ENCODE measurements around the gene RAP1GAP2.

Gene RAP1GAP2

DNA sequence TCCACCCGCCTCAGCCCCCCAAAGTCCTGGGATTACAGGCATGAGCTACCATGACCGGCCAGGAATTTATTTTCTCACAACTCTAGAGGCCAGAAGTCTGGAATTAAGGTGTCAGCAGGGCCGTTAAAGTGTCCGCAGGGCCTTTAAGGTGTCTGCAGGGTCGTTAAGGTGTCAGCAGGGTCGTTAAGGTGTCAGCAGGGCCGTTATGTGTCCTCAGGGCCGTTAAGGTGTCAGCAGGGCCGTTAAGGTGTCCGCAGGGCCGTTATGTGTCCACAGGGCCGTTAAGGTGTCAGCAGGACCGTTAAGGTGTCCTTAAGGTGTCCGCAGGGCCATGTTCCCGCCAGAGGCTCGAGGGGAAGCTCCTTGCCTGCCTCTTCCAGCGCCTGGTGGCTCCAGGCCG is 125.2 kb downstream of the RAP1GAP2 start:
- no peak for DNase-seq

DNA sequence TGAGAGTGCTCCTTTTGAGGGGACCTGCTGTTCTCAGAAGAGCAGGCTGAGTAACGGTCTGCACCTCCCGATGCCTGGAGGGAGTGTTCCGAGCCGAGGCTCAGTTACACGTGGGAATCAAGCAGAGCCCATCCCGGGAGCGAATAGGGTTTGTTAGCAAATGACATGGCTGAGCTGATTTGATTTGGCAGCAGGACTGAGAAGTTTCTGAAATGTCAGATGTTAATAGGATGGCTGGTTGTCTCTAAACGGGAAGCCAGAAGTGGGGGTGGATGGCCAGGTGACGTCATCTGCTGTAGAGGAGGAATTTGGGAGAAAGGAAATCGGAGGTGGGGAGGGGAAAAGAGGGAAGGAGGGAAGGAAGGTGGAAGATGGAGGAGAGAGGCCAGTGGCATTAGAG is 128.0 kb downstream of the RAP1GAP2 start:
- DNase-seq: no peak

DNA sequence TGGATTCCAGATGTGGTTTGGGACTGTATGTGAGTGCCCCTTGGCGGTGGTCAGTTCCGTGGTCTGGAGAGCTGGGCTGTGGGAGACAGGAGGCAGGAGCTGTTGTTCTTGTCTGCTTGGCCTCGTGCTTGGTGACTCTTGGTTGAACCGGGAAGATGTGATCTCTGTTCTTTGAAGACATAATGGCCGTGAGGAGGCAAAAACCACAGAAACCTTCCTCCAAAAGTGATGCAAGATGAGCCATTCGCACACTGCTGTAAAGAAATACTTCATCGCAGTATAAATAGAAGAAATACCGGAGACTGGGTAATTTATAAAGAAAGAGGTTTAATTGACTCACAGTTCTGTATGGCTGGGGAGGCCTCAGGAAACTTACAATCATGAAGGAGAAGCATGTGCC is 128.8 kb downstream of the RAP1GAP2 start:
- DNase-seq: no peak

DNA sequence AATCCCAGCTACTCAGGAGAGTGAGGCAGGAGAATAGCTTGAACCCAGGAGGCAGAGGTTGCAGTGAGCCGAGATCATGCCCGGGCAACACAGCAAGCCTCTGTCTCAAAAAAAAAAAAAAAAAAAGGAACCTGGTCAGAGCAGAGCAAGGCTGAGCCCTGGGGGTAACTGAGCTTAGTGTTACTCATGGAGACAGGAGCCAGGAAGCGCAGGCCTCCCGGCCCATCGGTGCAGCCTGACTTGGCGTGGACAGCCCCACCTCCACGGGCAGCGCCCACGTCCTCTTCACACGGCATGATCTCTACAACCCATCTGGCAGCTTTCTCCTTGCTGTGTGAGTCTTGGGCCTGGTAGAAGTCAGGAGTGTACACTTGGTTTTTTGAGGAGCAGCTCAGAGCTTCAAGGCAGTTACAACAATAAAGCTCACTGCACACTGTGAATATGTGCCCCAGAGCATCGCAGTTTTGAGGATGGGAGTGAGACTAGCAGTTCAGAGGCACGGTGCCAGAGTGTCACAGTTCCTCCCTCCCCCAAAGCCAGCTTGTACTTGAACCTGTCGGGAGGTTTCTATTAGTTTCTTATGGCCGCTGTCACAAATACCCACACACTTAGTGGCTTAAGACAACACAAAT is 129.9 kb downstream of the RAP1GAP2 start:
- no peak for DNase-seq

DNA sequence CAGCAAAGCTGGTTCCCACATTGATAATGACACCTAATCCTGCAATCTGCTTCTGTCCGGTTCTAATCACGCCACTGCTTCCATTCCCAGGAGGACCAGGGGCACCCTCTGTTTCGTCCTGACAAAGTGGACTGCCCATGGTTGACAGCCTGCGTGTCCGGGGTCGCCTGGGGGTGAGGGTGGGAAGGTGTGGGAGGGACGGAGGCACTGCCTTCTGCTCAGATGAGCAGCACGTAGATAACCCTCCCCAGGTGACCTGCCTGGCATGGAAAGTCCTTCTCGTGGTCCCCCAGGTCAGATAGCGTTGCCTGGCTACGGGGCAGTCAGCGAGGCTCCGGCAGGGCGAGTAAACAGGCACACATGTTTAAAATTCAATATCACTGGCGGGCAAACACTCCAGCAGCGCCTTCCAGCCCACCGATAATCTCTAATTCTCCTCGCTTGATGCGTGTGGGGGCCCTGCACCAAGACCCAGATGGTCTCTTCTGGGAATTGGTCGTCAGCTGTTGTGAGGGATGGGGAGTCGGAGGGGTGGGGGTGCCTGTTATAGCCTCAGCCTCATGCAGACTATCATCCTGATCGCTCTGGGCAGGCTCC is 132.2 kb downstream of the RAP1GAP2 start:
- DNase-seq: no peak

DNA sequence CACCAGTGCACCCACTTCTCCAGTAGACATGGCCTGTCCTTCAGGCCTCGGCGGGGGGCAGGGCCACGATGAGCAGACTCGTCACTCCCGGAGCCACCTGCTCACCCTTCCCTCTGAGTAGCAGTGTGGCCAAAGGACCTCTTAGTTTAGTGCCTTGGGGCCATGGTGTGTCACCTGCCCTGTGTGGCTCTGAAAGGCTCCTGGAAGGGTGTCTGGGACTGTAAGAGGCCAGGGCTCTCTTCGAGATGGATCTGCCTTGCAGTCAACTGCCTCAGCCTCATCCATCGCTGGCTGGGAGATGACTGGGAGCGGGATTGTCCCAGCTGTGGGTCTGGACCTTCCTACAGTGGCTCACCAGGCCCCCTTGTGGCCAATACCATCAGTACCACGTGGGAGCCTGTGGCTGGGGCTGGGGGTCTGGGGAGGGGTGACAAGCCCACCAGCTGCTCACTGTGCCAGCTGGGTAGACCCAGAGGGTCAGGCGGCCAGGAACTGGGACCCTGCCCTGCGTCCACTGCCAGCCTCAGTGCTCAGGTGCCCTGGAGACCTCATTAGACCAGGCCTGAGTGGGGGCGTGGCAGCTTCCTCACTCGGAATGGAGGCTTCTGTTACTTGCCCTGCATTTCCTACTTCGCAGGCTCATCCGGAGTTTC is 133.8 kb downstream of the RAP1GAP2 start:
- no peak for DNase-seq

DNA sequence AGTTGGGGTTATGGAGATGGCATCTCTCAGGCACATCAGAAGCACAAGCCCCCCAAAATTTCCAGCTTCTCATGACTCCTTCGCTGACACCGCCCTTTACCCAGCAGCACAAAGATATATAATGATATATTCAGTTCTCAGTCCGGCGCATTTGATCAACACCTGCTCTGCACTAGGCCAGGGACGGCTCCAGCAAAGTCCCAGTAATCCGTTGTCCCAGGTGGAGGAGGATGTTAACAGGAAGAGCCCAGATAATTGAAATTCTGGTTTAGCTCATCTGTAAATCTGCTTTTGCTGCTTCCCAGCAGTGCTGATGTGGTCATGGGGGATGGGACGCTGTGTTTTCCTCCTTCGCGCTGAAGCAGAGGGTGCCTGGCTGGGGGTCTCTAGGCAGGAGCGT is 135.6 kb downstream of the RAP1GAP2 start:
- DNase-seq: no peak

DNA sequence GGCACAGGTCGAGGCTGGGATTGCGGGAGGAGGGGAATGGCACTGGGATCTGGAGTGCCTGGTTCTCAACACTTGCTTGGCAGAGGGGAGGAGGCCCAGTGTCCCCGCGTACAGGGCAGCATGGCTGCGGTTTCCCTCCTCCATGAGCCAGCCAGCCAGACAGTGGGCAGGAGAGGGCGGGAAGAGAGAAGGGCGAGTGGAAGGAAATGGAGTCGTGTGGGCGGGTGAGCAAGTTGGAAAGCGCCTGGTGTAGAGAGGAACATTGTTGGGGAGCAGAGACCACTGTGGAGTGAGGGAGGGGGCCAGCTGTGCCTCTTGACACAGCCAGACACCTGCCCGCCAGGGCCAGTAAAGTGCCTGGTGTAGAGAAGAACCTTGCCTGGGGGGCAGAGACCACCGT is 136.7 kb downstream of the RAP1GAP2 start:
- DNase-seq: no peak

DNA sequence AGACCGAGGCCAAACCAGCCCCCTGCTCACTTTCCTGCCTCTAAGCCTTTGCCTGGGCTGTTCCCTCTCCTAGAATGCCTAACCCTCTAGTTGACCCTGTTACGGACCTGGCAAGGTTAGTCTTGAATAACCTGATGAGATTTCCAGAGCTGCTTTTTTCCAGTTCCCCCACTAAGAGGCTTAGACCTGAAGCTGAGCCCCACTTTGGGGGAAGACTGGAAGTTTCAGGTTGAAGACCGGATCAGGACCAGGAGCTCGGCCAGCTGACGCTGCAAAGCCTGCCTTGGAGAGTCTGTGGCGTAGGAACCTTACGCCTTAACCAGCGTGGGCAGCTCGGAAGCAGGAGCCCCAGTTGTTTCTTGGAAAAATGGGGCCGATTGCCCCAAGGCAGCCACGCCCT is 137.4 kb downstream of the RAP1GAP2 start:
- no peak for DNase-seq

DNA sequence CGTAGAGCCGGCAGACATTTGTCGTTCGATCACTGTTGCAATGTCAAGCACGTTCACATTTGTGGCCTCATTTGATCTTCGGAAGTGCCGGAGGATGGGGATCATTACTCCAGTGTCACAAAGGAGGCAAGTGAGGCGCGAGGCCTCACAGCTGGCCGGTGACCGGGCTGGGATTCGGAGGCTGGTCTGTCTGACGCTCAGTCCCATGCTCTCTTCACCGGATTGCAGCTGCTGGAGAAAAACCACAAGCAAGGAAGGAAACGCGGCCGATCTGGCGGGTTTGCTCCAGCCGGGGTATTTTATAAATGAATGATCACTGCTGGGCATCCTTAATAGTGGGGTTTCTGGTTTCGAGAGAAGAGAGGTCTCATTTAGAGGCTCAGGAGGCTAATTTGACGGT is 139.4 kb downstream of the RAP1GAP2 start:
- no peak for DNase-seq

DNA sequence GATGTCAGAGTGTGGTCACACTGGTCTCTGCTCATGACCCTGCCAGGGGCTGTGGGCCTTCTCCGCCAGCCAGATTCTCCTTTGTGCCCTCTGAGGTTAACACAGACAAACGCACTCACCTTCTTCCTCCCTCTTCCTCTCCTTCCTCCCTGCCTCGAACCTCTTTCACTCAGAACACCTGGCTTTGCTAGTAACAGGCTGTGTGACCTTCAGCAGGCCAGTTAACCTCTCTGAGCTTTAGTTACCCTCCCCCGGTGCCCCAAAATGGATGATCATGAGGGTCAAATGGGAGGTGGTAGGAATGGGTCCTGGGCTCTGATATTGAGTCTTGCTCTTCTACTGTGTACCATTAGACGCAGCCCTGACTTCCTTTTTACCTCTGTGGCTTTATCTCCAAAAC is 140.1 kb downstream of the RAP1GAP2 start:
- no peak for DNase-seq

DNA sequence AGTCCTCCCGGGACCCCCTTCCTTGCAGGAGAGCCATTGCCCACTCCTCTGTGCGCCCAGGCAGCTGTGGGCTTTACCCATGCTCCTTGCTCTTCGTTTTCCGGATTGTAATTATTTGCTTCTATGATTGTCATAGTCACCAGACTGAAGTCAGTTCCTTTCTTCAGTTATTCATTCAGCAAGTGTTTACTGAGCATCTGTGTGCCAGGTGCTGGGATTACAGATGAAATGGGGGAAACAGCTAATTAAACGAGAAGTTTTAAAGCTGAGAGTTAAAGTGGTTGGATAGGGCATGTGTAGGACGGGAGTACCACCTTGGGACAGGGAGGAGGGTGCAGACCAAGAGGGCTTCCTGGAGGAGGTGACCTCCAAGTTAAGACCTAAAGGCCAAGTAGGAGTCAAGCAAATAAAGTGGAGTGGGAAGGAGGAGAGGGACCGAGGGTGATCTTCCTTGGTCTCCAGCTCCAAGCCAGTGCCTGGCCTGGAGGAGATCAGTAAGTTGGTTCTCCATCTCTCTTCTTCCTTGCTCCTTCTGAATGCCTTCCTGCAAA is 140.6 kb downstream of the RAP1GAP2 start:
- DNase-seq: no peak

DNA sequence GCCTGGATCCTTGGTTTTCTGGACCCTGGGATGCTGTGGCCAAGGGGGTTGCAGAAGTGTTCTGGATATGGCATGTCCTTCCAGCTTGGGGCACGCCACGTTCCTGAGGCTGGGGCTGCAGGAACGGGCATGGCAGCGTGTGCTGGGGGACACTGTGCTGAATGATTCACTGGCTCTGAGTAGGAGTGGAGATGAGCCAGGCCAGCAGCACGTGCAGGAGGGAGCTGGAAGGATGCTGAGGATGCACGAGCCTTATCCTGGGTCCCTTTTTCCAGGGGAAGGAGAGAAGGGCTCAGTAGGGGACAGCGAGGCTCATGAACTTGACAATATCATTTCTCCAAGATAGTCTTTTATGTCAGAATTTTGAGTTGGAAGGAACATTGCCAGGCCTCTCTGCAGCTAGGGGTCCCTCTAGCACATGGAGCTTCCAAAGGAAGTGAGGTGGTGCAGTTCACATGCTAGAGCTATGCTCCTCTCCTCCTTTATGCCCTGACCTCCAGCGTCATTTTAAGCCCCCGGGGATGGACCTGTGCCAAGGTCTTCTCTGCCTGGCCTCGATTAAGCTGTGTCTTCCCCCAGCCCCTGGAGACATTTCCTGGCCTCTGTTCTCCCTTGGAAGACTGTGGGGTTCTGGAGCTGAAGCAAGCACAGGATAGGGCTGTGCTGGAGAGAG is 141.2 kb downstream of the RAP1GAP2 start:
- DNase-seq: no peak

DNA sequence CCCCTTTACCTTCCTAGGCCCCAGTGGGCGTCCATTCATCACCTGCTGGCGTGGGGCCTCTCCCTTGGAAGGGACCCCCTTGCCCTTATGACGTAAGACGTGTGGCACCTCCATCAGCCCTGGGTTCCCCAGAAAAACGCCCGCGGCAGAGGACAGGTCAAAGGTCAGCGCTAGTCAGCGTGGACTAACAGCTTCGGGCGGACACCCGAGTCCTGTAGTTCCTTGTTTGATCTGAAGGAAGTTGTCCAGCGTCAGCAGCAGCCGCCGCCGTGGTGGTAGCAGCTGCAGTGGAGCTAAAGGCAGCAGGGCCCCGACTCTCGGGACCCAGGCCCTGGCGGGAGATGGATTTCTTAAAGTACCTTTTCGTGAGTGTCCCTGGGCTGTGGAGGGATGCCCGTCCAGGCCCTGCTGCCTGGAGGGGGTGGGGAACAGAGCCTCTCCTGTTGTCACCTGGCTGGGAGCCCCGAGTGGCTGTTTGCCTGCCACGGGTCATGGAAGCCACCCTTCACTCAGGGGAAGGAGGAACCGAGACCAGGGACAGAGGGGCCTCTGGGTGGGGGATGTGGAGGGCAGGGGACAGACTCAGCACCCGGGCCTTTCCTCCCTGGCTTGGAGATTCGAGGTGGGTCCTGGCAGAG is 143.6 kb downstream of the RAP1GAP2 start:
- DNase-seq: no peak

DNA sequence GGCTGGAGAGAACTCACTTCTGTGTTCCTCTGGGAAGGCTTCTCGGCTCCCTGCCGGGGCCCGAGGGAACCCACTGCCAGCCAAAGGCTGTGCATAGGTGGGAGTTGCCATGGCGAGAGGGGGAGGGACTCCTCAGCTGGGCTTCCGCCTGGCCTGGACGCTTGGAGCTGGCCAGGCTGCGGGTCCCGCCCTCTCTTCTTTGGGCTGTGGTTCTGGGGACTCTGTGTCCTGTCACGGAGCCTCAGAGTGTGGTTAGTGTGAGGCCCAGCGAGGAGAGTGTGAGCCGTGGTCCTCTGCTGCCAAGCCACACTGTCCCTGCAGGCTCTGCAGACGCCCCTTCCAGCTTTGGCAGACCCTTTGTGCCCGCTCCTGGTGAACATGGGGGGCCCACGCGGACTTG is 144.1 kb downstream of the RAP1GAP2 start:
- no peak for DNase-seq

DNA sequence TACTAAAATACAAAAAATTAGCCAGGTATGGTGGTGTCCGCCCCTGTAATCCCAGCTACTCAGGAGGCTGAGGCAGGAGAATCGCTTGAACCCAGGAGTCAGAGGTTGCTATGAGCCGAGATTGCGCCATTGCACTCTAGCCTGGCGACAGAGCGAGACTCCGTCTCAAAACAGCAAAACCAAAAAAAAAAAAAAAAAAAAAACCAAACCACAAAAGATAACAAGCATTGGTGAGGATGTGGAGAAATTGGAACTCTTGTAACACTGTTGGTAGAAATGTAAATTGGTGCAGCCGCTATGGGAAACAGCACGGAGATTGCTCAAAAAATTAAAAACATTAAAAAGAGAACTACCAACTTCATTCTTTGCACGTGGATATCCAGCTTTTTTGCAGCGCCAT is 147.7 kb downstream of the RAP1GAP2 start:
- no peak for DNase-seq

DNA sequence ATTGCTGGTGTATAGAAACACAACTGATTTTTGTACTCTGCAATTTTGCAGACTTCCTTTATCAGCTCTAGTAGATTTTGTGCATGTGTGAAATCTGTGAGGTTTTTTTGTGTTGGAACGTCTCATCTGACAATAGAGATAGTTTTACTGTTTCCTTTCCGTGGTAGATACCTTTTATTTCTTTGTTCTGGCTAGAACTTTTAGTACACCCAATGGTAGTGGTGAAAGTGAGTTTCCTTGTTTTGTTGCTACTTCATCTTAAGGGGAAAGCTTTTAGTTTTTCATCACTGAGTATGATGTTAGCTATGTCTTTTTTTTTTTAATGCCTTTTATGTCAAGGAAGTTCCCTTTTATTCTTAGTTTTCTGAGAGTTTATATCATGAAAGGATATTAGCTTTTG is 149.1 kb downstream of the RAP1GAP2 start:
- DNase-seq: no peak

DNA sequence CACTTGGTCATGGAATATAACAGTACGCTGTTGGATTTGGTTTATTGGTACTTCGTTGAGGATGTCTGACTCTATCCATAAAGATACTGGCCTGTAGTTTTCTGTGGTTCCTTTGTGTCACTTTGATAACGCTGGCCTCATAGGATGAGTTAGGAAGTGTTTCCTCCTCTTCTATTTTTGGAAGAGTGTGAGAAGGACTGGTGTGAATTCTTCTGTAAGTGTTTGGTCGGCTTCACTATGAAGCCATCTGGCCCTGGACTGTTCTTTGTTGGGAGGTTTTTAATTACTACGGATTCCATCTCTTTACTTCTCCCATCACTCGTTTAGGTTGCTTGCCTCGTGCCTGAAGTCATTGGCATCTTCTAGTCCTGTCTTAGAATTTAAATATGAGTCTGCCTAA is 149.9 kb downstream of the RAP1GAP2 start:
- no peak for DNase-seq

DNA sequence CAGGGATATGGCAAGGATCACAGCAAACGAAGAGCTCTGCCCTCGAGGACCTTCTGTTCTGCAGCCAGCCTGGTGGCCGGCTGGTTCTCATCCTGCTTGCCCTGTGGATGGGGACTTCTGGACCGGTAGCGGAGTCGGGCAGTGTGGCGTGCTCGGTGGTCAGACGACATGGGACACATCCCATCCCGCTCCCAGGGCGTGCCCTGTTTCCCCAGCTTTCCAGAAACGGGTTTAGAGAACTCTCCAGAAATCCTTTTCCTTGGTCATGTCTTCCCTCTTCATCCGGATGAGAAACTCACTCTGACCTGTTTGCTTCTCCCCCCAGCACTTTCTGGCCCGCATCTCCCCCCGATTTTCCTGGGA is 151.3 kb downstream of the RAP1GAP2 start:
- DNase-seq: no peak

DNA sequence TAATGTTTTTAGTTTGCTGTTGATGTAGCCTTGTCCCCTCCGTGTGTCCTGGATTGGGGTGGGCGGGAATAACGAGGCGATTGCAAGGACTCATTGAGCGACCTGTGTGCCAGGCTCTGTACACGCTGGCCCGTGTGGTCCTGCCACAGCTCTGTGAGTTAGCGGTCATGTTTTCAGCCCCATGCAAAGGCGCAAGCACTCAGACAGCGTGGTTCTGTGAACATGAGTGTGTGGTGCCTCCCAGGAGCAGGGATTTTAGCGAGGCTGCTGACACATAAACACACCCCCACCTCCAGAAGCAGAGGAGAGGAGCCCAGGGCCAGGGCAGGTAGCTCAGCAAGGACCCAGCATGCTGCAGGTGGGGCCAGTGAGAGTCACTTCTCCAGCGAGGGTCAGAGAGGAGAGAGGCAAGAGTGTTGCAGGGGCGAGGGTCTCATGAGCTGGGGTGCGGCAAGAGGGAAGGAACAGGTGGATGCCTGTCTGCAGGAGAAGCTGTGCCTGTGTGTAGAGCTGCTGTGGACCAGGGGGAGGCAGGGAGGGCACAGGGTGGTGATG is 151.8 kb downstream of the RAP1GAP2 start:
- no peak for DNase-seq

DNA sequence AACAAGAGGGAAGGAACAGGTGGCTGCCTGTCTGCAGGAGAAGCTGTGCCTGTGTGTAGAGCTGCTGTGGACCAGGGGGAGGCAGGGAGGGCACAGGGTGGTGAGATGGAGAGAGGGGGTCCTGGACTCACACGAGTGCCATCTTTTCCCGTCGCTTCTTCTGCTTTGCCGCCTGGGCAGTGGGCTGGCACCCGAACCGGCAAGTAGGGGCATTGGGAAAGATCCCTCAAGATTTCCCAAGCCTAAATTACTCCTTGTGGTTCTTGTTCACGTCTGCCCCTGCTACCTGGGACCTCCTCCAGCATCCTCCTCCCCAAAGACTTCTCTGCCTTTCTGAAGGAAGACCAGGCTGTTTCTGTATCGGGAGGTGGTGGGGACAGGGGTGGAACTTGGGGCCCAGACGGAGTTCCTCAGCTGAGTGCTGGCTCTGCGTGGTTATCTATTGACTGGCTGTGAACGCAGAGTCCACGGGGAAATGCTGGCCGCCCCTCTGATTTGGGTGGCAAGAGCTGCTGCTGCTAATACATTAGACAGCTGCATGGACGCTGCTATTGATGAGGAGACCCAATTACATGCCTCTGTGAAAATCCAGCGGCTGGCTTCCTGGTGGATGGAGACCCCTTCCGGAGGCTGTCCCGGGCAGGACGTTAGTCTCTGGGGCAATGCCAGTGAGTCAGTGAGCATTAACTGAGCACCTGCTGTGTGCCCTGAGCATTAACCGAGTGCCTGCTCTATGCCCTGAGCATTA is 152.7 kb downstream of the RAP1GAP2 start:
- DNase-seq: no peak

DNA sequence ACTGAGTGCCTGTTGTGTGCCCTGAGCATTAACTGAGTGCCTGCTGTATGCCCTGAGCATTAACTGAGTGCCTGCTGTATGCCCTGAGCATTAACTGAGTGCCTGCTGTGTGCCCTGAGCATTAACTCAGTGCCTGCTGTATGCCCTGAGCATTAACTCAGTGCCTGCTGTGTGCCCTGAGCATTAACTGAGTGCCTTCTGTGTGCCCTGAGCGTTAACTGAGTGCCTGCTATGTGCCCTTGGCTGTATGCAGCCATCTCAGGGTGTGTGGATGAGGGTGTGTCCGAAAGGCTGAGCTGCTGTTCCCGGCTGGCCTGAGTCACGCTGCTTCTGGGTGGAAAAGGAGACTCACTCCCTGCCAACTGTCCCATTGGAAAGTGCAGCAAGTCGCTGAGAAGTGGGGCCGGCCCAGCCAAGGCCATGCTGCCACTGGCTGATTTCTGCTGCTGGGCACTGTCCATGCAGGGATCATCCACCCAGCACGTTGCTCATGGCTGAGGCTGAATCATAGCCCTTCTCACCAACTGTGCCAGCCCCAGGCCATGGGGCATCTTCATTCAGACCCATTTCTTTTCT is 153.3 kb downstream of the RAP1GAP2 start:
- no peak for DNase-seq
